Left lobe of liver (tissue), 2 donors: Measurements from ENCODE around the gene RGS12. TPM values are rescaled to one million over a fixed set of nuclear protein-coding genes. Genes with fewer than 3 reads are reported as not detected.

Source experiments
- ATAC-seq: fragments of 200-7000 bp; cut with Tn5 transposase; one replicate; pipeline ENCODE4 v1.9.1; 2020; ENCODE audit warnings: mild to moderate bottlenecking, moderate library complexity
- DNase-seq: peaks from one replicate; pipeline ENCODE4 v3.0.0-alpha.2; 2020; ENCODE audit warnings: low spot score
- total RNA-seq: library from RNA; stranded (reverse); gene quantifications from one replicate; pipeline ENCODE4 v1.2.1, GENCODE V29; 2021
- donor health status: DM: no; HTN: no; CAD: no; lungs with moderate emphysema.
- donor health status: DM: no; HTN: yes; CAD: no.

Gene RGS12
- total RNA-seq, 1 donor from 2014 or later = 29.3 TPM

GRCh38 chr4:3252831-3253641 lies 39.8 kb upstream of the RGS12 start:
- no peak for ATAC-seq

GRCh38 chr4:3253808-3254207 lies 39.0 kb upstream of the RGS12 start:
- no peak for DNase-seq
- no peak for ATAC-seq

More at GRCh38 chr4:3252831-3253641, 39.8 kb upstream of the RGS12 start:
- no peak for DNase-seq

- no peak for ATAC-seq
- no peak for DNase-seq
Observed at GRCh38 chr4:3254302-3255131, 38.3 kb upstream of the RGS12 start.

GRCh38 chr4:3255611-3256186 lies 37.1 kb upstream of the RGS12 start:
- DNase-seq (peak; percentile 35), ATAC-seq (no peak)

- ATAC-seq = no peak
Observed at GRCh38 chr4:3256230-3257102, 36.4 kb upstream of the RGS12 start.

GRCh38 chr4:3257103-3257555 lies 35.7 kb upstream of the RGS12 start:
- DNase-seq = no peak
- ATAC-seq = no peak

More at GRCh38 chr4:3256230-3257102, 36.4 kb upstream of the RGS12 start:
- DNase-seq = no peak

GRCh38 chr4:3257556-3258482 lies 35.0 kb upstream of the RGS12 start:
- DNase-seq = no peak
- ATAC-seq = no peak

- DNase-seq = no peak
- ATAC-seq = no peak
Observed at GRCh38 chr4:3261411-3262207, 31.2 kb upstream of the RGS12 start.

GRCh38 chr4:3262208-3263052 lies 30.4 kb upstream of the RGS12 start:
- DNase-seq (peak; percentile 30), ATAC-seq (no peak)

- DNase-seq = no peak
- ATAC-seq = no peak
Observed at GRCh38 chr4:3263053-3263875, 29.6 kb upstream of the RGS12 start.

- DNase-seq (no peak), ATAC-seq (no peak)
Observed at GRCh38 chr4:3263876-3264193, 29.0 kb upstream of the RGS12 start.

- no peak for ATAC-seq
- no peak for DNase-seq
Observed at GRCh38 chr4:3266076-3266475, 26.7 kb upstream of the RGS12 start.

- DNase-seq (no peak), ATAC-seq (no peak)
Observed at GRCh38 chr4:3267576-3268394, 25.0 kb upstream of the RGS12 start.

GRCh38 chr4:3268395-3269104 lies 24.3 kb upstream of the RGS12 start:
- ATAC-seq = no peak
- no peak for DNase-seq

- no peak for DNase-seq
- ATAC-seq = no peak
Observed at GRCh38 chr4:3269105-3269927, 23.5 kb upstream of the RGS12 start.
